ENCODE results near the gene PARD3. TPM values are rescaled to one million over a fixed set of nuclear protein-coding genes. Genes with fewer than 3 reads are reported as not detected.

Gene PARD3
- polyA plus RNA-seq, 1 donor from 2014 or later = 12.4 TPM

DNA sequence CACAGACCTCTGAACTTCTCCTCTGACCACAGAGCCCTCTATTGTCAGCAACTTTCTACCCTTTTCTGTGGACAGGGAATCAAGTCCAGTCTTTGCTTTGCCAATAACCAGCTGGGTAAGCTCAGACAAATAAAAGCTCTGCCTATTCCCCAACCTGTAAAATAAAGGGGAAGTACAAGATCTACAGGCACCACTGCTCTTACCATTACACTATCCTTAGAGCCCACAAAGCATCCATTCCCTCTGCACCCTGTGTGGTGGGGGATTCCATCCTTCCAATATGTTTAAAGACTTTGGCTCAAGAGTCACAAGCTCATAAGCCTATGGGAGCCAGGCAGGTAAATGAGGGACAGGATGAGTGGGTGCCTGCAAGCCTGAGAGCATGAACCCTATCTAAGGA lies 88.2 kb downstream of the PARD3 start:
- Histone ChIP-seq H3K27me3 (ENCODE audit: insufficient read depth, low read depth, low read length) (no peaks in the 10 kb centered on the region), H3K4me2 (ENCODE audit: low read length) (no peak overlapping the region), H3K9me2 (ENCODE audit: insufficient read depth, low read length) (no peaks in the 10 kb centered on the region), H2AFZ (ENCODE audit: low read depth, low read length) (no peak overlapping the region), H3K27ac (ENCODE audit: low read length) (no peak overlapping the region), H3K9me3 (ENCODE audit: low read length) (no peaks in the 10 kb centered on the region), H3K79me2 (replicated peaks; ENCODE audit: insufficient read depth, low read length) (peaks cover 24% of the 10 kb centered on the region), H3K4me3 (ENCODE audit: low read length) (no peak overlapping the region), H3K36me3 (ENCODE audit: insufficient read depth, low read length) (no peaks in the 10 kb centered on the region), H4K20me1 (ENCODE audit: insufficient read depth) (no peaks in the 10 kb centered on the region), H3K9ac (ENCODE audit: low read length) (no peak overlapping the region), H3F3A (ENCODE audit: insufficient read depth, low read length, poor library complexity, severe bottlenecking) (no peaks in the 10 kb centered on the region)
- TF ChIP-seq RAD21 (conservative IDR thresholded peaks at IDR 0.05) (no peak), EZH2 (IDR thresholded peaks at IDR 0.05; ENCODE audit: borderline replicate concordance, insufficient read depth, low read length, poor library complexity, severe bottlenecking) (no peak), CTCF (IDR thresholded peaks at IDR 0.05; ENCODE audit: poor library complexity, severe bottlenecking) (no peak), POLR2AphosphoS5 (IDR thresholded peaks at IDR 0.05) (no peak), MXI1 (conservative IDR thresholded peaks at IDR 0.05; ENCODE audit: poor library complexity, severe bottlenecking) (no peak)

- TF ChIP-seq EP300 (conservative IDR thresholded peaks at IDR 0.05; ENCODE audit: poor library complexity, severe bottlenecking) (no peak), SMC3 (conservative IDR thresholded peaks at IDR 0.05; ENCODE audit: poor library complexity) (peak; percentile 72), CTCF (IDR thresholded peaks at IDR 0.05; ENCODE audit: poor library complexity, severe bottlenecking) (peak; percentile 64), TAF1 (IDR thresholded peaks at IDR 0.05; ENCODE audit: low read depth) (no peak), POLR2AphosphoS5 (IDR thresholded peaks at IDR 0.05) (no peak), MXI1 (conservative IDR thresholded peaks at IDR 0.05; ENCODE audit: poor library complexity, severe bottlenecking) (no peak), EZH2 (IDR thresholded peaks at IDR 0.05; ENCODE audit: borderline replicate concordance, insufficient read depth, low read length, poor library complexity, severe bottlenecking) (no peak), RAD21 (conservative IDR thresholded peaks at IDR 0.05) (peak; percentile 69)
- TF ChIP-seq, protein P1, sequence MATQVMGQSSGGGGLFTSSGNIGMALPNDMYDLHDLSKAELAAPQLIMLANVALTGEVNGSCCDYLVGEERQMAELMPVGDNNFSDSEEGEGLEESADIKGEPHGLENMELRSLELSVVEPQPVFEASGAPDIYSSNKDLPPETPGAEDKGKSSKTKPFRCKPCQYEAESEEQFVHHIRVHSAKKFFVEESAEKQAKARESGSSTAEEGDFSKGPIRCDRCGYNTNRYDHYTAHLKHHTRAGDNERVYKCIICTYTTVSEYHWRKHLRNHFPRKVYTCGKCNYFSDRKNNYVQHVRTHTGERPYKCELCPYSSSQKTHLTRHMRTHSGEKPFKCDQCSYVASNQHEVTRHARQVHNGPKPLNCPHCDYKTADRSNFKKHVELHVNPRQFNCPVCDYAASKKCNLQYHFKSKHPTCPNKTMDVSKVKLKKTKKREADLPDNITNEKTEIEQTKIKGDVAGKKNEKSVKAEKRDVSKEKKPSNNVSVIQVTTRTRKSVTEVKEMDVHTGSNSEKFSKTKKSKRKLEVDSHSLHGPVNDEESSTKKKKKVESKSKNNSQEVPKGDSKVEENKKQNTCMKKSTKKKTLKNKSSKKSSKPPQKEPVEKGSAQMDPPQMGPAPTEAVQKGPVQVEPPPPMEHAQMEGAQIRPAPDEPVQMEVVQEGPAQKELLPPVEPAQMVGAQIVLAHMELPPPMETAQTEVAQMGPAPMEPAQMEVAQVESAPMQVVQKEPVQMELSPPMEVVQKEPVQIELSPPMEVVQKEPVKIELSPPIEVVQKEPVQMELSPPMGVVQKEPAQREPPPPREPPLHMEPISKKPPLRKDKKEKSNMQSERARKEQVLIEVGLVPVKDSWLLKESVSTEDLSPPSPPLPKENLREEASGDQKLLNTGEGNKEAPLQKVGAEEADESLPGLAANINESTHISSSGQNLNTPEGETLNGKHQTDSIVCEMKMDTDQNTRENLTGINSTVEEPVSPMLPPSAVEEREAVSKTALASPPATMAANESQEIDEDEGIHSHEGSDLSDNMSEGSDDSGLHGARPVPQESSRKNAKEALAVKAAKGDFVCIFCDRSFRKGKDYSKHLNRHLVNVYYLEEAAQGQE (IDR thresholded peaks at IDR 0.05; ENCODE audit: borderline replicate concordance) = no peak
- Histone ChIP-seq H3F3A (ENCODE audit: insufficient read depth, low read length, poor library complexity, severe bottlenecking) (no peaks in the 10 kb centered on the region), H3K9ac (ENCODE audit: low read length) (no peak overlapping the region), H3K4me2 (ENCODE audit: low read length) (no peak overlapping the region), H2AFZ (ENCODE audit: low read depth, low read length) (no peak overlapping the region), H3K4me3 (ENCODE audit: low read length) (no peak overlapping the region), H3K27ac (ENCODE audit: low read length) (no peak overlapping the region), H3K9me3 (ENCODE audit: low read length) (no peaks in the 10 kb centered on the region), H3K36me3 (ENCODE audit: insufficient read depth, low read length) (no peaks in the 10 kb centered on the region), H3K27me3 (ENCODE audit: insufficient read depth, low read depth, low read length) (no peaks in the 10 kb centered on the region), H3K9me2 (ENCODE audit: insufficient read depth, low read length) (no peaks in the 10 kb centered on the region), H4K20me1 (ENCODE audit: insufficient read depth) (no peaks in the 10 kb centered on the region), H3K79me2 (replicated peaks; ENCODE audit: insufficient read depth, low read length) (peaks cover 13% of the 10 kb centered on the region)
Measured at GRCh38 chr10:34723750-34724149, 91.3 kb downstream of the PARD3 start.
